OCI-LY3 (cell line): ENCODE results near the gene ADCY4.

ENCODE experiments used
- EZH2phosphoT487 ChIP-seq: fragments of 200-600 bp; shearing (Covaris generic); IDR thresholded peaks from 2 replicates; pipeline ENCODE4 v1.6.1; 2018; ENCODE audit warnings: antibody characterized with exemption, mixed run types, low read depth
- TF ChIP-seq, protein P1 (sequence below): fragments of 200-600, 300-600 bp; sonication (generic); IDR thresholded peaks from 2 replicates; pipeline ENCODE4 v1.5.1; 2014; ENCODE audit warnings: antibody characterized with exemption, low read length, low read depth

- TF ChIP-seq, protein P1, sequence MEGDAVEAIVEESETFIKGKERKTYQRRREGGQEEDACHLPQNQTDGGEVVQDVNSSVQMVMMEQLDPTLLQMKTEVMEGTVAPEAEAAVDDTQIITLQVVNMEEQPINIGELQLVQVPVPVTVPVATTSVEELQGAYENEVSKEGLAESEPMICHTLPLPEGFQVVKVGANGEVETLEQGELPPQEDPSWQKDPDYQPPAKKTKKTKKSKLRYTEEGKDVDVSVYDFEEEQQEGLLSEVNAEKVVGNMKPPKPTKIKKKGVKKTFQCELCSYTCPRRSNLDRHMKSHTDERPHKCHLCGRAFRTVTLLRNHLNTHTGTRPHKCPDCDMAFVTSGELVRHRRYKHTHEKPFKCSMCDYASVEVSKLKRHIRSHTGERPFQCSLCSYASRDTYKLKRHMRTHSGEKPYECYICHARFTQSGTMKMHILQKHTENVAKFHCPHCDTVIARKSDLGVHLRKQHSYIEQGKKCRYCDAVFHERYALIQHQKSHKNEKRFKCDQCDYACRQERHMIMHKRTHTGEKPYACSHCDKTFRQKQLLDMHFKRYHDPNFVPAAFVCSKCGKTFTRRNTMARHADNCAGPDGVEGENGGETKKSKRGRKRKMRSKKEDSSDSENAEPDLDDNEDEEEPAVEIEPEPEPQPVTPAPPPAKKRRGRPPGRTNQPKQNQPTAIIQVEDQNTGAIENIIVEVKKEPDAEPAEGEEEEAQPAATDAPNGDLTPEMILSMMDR: no peak
- no peak for TF ChIP-seq EZH2phosphoT487
Measured at GRCh38 chr14:24270537-24271133, 64.2 kb downstream of the ADCY4 start.
